ENCODE data around the gene RYR2.
A peak's percentile ranks its signal among the peaks of the same experiment; 100 is the strongest.

Gene RYR2

GRCh38 chr1:237736372-237737029 is 694.5 kb downstream of the RYR2 start:
- H3K27ac ChIP-seq, result no peak overlapping the region
- TF ChIP-seq CTCF (conservative IDR thresholded peaks at IDR 0.05), result peak; percentile 49
- no peak for TF ChIP-seq ZFX (IDR thresholded peaks at IDR 0.05)

GRCh38 chr1:237737448-237737847 is 695.5 kb downstream of the RYR2 start:
- TF ChIP-seq CTCF (conservative IDR thresholded peaks at IDR 0.05) (no peak), ZFX (IDR thresholded peaks at IDR 0.05) (no peak)
- H3K27ac ChIP-seq, result no peak overlapping the region

DNA sequence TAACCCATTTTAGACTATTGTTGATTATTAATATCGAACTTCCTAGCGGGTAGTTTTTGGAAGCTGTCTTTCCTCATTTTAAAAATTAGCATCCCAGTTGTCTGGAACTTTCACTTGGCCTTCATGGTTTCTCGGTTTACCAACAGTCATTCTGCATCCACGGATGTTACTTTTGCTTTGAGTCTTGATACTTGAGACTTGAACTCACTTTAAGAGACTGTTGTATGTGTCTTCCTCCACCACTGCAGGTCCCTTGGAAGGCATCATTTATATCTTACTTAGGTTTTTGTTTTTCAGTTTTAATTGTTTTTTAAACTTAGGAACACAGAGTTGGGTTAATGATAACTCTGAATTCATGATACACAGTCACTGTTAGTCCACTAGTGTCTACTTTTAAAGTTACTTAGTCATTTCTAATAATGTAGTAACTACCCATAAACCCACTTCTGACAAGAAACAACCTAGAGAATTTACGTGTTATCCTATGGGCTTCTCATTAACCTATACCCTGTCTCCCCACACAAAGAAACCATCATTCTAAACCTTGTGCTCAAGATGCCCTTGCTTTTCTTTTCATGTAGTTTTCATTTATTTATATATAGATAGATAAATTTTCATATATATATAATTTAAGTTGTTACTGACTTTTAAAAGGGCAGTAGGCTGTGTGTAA is 696.1 kb downstream of the RYR2 start:
- no peak overlapping the region for H3K27ac ChIP-seq
- no peak for TF ChIP-seq ZFX (IDR thresholded peaks at IDR 0.05)
- TF ChIP-seq CTCF (conservative IDR thresholded peaks at IDR 0.05), result no peak

DNA sequence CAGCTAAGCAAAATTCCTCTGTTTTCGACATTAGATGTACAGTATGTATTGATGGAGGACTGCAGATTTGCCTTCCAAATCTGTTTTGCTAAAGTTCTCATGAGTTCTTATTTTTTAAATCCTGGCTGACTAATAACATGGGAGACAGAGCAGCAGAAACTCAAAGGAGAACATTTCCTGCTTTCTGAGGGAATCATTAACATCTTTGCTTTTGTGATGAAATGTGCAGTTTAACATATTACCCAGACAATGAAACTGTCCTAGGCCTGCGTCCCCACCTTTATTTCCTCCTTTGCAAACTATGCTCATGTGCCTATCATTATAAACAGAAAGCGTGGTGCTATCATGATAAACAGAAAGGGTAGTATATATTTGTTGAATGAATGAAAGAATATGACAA is 698.9 kb downstream of the RYR2 start:
- H3K27ac ChIP-seq, result no peak overlapping the region
- TF ChIP-seq ZFX (IDR thresholded peaks at IDR 0.05) (no peak), CTCF (conservative IDR thresholded peaks at IDR 0.05) (no peak)

GRCh38 chr1:237745545-237745944 is 703.6 kb downstream of the RYR2 start:
- no peak for TF ChIP-seq CTCF (conservative IDR thresholded peaks at IDR 0.05)
- TF ChIP-seq ZFX (IDR thresholded peaks at IDR 0.05), result no peak
- H3K27ac ChIP-seq, result no peak overlapping the region

DNA sequence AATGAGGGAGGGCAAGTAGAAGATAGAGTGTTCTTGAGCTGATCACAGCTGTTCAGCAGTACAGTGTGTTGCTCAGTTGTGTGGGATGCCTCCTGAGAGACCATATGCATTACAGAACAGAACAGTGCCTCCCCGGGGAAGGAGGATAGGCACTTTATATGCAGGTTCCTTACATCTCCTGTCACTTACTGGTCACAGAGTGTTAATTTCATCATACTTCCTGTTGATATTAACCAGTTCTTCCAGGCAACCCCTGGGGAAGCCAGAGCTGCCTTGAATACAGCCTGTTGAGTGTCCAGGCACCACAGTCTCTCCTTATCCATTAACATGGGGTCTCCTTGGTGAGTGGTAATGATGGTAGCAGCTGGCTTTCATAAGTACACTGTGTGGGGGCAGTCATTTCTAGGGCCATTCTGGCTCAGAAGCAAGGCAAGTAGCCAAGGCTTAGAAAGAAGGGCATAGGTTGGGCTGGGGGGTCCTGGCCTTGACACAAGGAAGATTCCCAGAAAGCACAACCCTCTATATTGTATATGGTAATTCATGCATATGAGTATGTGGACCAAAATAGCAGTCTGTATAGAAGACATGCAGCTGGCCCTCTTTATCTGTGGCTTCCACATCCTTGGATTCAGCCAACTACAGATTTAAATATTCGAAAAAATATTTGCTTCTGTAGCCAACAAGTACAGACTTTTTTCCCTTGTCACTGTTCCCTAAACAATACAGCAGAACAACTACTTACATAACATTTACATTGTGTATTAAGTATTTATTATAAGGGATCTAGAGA is 706.4 kb downstream of the RYR2 start:
- TF ChIP-seq ZFX (IDR thresholded peaks at IDR 0.05), result no peak
- peak; percentile 19 for TF ChIP-seq CTCF (conservative IDR thresholded peaks at IDR 0.05)

GRCh38 chr1:237749122-237749521 is 707.1 kb downstream of the RYR2 start:
- TF ChIP-seq ZFX (IDR thresholded peaks at IDR 0.05) (no peak), CTCF (conservative IDR thresholded peaks at IDR 0.05) (no peak)
- H3K27ac ChIP-seq, result no peak overlapping the region

More for the DNA sequence above, 706.4 kb downstream of the RYR2 start:
- no peak overlapping the region for H3K27ac ChIP-seq
